GM18502 (cell line): ENCODE measurements around the gene SPO11.

Source experiments
- ATAC-seq: cut with Tn5 transposase; IDR thresholded peaks from one replicate; pipeline ENCODE4 v1.9.1; 2021; ENCODE audit warnings: mild to moderate bottlenecking; ENCODE audit not compliant: unreplicated experiment, poor library complexity

SPO11 gene, protein sequence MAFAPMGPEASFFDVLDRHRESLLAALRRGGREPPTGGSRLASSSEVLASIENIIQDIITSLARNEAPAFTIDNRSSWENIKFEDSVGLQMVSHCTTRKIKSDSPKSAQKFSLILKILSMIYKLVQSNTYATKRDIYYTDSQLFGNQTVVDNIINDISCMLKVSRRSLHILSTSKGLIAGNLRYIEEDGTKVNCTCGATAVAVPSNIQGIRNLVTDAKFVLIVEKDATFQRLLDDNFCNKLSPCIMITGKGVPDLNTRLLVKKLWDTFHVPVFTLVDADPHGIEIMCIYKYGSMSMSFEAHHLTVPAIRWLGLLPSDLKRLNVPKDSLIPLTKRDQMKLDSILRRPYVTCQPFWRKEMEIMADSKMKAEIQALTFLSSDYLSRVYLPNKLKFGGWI

DNA sequence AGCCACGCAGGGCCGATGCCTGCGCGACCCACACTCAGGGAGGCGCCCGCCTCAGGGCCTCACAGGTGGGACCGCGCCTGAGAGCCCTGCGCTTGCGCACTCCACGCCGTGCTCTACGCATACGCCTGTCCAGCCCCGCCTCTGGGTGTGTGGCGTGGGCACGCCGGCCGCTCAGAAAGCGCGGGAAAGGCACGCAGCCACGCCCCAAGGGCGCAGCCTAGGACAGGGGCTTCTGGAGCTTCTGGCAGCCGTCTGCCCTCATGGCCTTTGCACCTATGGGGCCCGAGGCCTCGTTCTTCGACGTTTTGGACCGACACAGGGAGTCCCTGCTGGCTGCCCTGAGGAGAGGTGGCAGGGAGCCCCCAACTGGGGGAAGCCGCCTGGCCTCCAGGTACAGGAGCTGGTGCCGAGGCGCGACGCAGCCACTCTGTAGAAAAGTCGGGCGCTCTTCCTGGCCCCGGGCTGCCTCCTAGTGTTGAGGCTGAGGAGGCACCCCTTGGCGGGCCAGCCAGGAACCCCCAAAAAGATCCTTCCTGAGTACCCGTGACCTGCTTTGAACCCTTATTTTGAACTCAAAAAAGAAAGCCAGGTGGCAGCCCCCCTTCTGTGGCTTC lies at the start of gene SPO11:
Gene SPO11 (plus strand): TSS at position 196 of the 614 bp plus-strand sequence. CDS start 65 bp downstream, at position 261.
- no peak for ATAC-seq

DNA sequence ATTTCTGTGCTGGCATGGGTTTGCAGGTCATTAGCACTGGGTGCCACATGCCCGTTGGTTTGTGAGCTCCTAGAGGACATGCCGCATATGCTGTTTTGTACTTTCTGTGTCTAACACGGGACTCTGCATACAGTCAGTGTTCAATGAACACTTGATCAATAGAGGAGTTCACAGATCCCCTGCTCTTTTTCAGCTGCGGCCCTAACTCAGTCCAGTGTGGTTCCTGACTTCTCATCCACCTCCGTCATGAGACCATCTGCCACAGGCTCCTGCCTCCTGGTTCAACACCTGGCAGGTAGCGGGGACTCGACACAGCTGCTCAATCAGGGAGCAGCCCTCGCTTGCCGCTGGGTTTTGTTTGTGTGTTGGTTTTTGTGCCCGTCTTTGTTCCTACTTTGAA lies 49.4 kb upstream of the SPO11 start:
- ATAC-seq = no peak

DNA sequence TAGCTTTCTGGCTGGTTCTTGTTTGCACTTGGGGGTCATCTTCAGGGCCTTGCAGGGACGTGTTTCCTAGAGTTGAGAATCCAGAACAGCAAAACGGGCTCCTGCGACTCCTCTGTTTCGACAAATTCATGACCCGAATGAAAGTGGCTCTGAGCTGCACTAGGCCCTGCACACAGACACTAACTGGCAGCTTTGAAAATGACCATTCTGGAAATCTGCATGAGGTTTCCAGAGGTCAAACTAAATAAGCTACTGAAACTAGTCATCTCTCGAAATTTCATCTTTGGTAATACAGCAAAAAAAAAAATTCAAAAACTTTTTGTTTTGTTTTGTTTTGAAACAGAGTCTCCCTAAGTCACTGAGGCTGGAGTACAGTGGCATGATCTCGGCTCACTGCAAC lies 47.7 kb upstream of the SPO11 start:
- no peak for ATAC-seq

DNA sequence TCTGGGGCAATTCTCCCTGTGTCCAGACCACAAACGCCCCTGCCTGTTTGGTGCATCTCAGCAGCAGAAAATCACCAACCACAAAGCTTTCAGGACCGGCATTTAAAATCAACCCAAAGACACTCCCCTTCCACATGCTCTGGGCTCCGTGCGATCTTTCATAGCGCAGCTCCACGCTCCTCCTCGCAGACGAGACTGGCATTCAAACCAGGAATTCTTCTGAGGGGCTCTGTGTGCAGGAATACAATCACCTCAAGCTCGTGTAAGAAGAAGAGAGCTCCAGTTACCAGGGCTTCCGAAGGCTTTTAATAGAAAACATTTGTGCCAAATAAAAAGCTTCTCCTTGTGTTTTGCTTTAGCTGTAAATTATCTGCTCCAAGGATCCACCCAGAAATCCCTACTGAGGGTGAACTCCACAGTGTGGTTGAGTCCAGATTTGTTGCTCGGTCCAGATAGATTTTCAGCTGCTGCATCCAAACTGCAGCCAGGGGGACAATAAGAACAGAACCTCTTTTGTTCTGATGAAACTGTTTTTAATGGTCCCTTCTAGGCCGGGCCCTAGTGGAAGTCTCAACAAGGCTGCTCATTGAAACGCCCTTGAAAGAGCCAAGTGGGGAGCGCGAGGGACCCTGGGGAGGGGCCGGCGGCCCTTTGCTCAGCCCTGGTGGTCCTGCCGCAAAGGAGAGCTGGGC lies 46.8 kb upstream of the SPO11 start:
- ATAC-seq = no peak

DNA sequence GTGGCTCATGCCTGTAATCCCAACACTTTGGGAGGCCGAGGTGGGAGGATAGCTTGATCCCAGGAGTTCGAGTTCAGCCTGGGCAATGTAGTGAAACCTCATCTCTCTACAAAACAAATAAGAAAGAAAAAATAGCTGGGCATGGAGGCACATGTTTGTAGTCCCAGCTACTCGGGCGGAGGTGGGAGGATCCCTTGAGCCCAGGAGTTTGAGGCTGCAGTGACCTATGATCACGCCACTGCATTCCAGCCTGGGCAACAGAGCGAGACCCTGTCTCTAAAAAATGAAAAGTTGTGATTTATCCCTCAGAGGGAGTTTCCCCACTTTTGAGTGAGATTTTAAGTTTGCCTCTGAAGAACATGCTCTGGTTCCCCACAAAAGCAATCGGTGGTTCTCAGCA lies 45.7 kb upstream of the SPO11 start:
- no peak for ATAC-seq

DNA sequence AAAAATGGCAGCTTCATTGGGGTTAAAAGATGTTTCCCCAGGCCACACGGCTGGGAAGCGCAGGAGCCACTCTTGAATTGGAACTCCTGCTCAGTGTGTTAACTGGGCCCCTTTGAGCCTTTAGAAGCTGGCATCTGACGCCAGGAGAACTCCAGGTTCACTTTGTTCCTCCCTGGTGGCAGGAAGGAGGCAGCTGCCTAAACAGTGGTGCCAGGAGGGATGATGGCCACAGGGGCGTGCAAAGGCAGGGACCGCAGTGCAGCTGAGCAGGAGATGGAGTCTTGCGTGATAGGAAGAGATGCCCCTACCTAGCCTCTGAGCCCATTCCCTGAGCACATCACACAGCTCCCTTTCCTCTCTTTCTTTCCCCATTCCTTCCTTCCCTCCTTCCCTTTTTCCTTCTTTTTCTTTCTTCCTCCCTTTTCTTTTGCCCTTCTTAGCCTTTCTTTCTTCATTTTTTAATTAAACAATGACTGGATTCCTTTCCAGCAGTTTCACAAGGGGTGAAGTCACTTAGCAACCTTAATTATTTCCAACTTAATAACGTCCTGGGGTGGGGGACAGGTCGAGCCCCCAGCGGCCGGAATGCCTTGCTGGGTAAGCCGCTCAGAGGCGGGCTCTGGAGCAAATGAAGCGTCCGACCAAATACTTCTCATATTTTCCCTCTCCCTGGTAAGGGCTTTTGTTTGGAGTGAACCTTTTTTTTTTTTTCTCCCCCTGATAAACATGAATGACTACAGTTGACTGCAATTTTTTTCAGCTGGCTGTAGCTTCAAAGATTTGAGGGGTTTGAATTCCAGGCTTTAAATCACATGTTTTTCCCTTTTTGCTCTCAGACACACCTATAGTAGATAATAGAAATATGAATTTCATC lies 42.4 kb upstream of the SPO11 start:
- no peak for ATAC-seq

DNA sequence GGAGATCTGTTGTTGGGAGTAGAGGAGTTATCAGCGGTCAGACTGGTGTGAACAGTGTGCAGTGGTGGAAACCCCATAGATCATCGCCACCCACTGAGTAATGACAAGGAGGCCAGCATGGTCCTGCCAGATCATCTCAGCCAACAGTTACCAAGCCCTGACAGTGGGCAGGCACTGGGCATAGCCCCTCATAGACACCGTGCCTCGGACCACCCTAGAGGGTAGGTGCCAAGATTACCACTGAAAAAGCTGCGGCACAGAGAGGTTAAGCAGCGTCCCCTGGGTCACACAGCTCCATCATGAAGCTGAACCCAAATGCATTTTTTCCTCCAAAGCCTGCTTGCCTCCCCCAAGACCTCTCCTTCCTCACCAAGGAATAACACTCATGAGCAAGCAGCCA lies 41.7 kb upstream of the SPO11 start:
- no peak for ATAC-seq

DNA sequence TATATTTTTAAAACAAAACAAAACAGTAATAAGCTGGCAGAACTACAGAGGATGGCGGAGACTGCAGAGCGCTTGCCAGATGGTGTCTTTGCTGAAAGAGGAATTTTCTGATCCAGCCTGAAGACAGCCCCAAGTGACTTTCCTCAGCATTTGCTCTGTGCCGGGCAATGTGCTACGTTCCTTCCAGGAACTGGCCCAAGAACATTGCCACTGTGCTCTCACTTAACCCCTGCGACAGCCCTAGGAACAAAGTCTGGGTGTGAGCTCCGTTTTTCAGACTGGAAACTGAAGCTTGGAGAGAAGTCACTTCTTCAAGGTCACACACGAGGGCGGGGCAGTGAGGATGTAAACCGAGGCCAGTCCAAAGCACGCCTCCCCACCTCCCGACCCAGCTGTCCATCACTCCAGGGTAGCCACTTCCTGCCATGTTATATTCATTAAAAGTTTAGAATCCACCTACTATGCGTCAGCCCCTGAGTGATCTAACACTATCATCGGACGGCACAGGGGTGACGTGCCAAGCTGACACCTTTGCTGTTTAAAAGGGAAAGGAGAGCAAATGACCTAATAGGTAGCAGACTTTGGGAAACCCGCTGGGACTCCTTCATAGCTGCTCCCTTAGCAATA lies 40.8 kb upstream of the SPO11 start:
- no peak for ATAC-seq

DNA sequence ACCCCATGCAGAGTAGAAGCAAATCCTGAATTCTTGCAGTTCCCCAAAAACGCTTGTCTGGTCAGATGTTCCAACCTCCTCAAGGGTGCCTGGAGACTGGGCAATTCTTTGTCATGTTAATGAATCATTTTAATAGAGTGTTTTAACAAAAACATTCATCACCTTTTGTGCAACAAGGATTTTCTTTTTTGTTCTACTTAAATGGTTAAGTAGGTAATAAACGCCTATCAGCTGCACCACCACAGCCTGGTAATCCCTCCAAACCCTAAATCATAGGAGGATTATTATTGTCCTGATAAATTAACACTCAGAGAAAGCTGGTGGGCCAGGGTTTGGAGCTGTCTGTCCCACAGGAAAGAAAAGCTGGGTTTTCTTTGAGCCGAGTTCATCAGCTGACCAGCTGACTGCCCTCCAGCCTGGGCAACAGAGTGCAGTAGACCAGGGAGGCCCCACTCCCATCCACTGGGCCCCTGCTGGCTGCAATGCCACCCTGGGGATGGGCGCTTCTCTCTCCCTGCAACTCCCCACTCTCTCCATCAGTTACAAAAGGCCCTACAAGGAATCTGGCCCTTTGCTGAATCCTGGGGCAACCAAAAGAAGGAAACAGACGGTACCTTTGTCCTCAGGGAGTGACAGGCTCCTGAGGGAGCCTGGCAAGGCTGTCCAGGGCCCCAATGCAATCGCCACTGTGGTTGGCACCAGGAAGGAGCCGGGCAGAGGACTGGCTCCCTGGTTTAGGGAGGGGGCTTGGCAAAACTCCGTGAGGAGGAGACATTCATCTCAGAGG lies 40.0 kb upstream of the SPO11 start:
- no peak for ATAC-seq

DNA sequence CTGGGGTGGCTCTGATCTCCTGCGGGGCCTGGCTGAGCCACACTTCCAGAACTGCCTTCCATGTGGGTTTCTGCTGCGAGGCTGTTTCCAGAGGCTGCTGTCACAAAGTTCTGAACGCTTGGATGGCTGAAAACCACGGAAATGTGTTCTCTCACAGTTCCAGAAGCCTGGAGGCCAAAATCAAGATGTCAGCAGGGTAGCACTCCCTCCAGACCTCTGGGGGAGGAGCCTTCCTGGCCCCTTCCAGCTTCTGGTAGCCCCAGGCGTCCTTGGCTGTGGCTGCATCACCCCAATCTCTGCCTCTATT lies 39.5 kb upstream of the SPO11 start:
- ATAC-seq = no peak

DNA sequence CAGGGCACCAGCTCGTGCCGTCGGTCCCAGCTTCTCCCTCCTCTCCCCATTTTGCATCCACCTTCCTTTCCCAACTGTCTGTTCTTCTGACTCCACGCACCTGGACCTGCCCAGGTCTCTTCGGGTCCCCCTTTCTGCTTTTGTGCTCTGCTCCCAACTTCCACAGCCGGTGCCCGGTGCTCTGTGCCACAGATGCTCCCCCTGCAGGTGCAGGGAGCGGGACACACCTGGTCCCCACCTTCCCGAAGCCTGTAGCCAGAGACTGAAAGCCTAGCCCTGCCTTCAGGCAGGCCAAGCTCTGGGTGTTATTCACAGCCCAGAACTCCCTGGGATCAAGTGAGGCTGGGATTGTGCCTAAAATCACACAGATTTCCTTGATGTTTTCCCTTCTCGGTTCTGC lies 38.6 kb upstream of the SPO11 start:
- no peak for ATAC-seq

DNA sequence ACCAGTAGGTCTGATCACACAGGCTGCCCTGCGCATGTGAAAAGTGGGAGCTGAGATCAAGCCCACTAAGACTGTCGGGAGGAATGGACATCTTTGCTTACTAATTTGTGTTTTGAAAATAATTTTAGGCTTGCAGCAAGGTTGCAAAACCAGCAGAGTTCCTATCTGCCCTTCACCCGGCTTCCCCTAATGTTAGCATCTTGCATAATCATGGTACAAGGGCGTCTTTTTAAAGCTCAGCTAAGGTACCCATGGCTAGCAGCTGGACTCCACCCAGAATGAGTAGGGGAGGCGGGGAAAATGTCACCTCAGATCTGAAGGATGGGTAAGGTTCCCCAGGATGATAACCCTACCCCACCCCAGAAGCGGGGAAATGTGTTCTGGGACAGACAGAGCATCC lies 37.9 kb upstream of the SPO11 start:
- ATAC-seq = no peak

DNA sequence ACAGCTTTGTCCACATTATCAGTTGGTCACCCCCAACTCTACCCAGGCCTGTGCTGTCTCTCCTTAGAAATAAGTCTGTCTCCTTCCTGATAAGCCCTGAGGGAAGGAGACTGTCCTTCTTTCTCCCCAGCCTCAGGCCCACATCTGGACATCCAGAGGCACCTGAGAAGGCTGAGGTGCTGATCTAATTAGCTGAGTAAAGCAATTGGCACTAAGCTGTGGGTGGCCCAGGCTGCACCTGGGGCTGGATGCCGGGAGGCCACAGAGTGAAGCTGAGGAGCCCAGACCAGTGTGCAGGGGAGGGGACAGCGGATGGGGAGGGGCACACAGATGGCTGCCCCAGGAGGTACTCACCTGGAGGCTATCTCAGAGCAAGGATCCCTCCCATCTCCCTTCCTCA lies 37.0 kb upstream of the SPO11 start:
- no peak for ATAC-seq

DNA sequence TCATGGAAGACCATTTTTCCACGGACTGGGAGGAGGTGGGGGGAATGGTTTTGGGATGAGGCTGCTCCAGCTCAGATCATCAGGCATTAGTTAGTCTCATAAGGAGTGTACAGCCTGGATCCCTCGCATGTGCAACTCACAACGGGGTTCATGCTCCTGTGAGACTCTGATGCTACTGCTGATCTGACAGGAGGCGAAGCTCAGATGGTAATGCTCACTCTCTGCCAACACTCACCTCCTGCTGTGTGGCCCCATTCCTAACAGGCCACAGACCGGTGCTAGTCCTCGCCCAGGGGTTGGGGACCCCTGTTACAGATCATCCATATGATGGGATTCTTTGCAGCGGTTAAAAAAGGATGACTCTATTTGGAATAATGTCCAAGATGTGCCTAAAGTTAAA lies 35.6 kb upstream of the SPO11 start:
- no peak for ATAC-seq

DNA sequence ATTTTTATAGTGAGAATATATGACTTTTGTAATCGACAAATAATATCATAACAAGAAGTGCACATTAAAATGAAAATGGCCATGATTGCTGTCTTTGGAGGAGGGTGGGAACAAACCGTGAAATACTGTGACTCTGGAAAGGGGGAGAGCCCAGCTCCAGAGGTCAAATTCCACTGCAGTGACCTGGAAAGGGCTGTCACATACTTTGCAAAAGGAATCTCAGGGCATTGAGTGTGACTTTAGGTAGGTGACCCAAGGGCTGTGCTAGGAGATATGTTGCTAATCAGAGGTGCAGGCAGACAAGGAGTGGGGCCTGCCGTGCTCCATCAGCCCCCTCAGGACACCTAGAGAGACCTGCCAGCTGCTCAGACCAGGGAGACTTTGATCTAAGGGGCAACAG lies 35.1 kb upstream of the SPO11 start:
- no peak for ATAC-seq

DNA sequence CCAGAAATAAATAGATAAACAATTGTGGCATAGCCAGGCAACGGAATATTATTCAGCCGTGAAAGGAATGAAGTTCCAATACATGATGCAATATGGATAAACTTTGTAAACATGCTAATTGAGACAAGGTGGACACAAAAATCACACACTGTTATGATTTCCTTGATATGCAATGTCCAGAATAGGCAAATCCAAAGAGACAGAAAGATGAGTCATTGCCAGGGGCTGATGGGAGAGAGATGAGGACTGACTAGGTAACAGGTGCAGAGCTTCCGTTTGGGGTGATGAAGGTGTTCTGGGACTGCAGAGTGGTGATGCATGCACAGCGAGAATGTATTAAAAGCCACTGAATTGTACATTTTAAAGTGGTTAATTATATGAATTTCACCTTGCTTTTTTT lies 31.1 kb upstream of the SPO11 start:
- ATAC-seq = no peak

DNA sequence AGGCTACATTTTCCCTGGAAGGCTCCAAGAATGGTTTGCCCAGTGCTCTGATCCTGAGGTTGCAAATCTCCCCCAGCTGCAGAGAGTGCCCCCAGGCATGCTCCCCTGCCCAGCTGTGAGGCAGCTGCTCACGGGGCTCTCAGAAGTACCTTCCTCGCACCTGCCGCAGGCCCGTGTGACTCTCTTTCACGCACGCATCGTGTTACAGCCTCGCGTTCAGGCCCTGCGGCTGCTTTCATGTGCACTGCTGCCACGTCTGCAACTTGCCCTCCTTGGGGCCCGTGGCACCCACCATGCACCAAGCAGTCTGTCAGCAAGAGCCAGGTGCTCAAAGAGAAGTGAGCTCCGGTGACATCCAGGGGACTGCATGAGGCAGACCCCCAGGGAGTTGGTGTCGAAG lies 28.6 kb upstream of the SPO11 start:
- no peak for ATAC-seq

DNA sequence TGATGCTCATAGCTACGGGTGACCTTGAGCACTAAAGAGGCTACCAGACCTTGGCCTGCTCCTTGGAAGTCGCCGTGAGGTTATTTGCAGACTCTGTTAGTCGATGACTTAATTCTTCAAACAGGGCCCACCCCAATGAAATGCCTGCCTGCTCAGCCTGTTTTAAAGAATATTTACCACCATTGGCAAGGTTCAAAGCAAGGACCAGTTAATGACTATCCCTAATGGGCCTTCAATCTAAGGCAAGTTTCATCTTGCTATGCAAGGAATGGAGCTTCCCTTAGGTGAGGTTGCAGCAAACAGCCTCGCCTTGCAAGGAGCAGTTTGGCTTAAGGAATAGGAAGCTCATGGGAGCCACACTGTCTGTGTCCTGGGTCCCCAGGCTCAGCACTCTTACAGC lies 22.9 kb upstream of the SPO11 start:
- no peak for ATAC-seq

DNA sequence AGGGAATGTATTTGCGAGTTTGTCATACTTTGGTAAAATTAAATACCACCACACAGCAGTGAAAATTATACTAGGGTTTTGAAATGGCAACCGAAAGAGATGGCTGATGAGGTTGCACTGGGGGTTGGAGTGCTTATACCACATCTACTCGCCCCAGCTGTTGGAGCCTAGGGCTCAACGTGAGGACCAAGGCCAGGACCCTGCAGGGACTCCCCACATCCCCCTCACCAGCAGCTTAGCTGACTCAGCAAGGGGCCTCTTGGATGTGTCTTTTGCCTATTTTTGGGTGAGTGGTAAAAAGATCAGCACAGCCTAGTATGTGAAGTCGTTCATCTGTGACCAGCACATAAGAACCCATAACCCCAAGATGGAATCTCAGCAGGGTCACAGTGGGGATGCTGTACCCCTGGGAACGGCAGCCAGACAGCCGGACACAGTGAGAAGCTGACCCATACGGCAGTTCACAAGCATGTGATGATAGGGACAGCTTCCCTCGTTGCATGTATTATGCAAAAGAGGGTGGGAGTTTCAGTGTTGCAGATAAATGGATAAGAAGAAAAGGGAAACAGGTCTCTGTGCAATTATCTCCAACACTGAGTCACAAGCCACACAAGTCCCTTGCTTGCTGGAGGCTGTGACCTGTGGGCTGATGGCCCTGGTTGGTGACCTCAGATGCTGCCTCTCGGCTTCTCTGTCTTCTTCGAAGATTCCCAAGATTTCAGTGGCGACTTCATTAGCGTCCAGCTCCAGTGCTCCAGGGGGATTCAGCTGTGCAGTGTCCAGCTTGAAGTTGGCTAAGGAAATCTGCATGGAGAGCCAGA lies 20.9 kb upstream of the SPO11 start:
- no peak for ATAC-seq
